K562 (cell line): ENCODE data around the gene CAMK1D. TPM values are rescaled to one million over a fixed set of nuclear protein-coding genes. Genes with fewer than 3 reads are reported as not detected.

Source experiments
- ATAC-seq: fragments of 200-7000 bp; cut with Tn5 transposase; 3 replicates; pipeline ENCODE4 v1.9.1; 2020; ENCODE audit warnings: moderate library complexity
- BruUV-seq: library from RNA; stranded (reverse); fragments of 400-500 nt; replicated peaks from 2 replicates; lab custom pipeline; 2021; lab: Mats Ljungman, UMichigan
- CTCF ChIA-PET: fragments of 300-600 bp; formaldehyde crosslinking; extraction: SDS; loops from one replicate; lab custom pipeline; 2021; ENCODE audit warnings: low intra/inter-chr PET ratio; lab: Yijun Ruan, JAX
- POLR2A ChIA-PET: fragments of 300-600, 350-650 bp; sonication (Branson Sonifier 250); formaldehyde crosslinking; extraction: SDS; loops from one replicate; lab custom pipeline; 2021; ENCODE audit warnings: antibody characterized with exemption, inconsistent platforms; lab: Yijun Ruan, JAX
- DNase-seq, 4 experiments: peaks; one replicate each; pipeline versions ENCODE4 v3.0.0 to v3.0.0-alpha.2; 2011 to 2018; ENCODE audit warnings: low spot score in 3 of 4, mixed read lengths in 3 of 4; ENCODE audit errors: extremely low read depth in 1 of 4
- FAIRE-seq: peaks from 2 replicates; lab custom pipeline; 2011; peaks lifted over from hg19 to GRCh38; lab: Jason Lieb, UNC
- H2AFZ ChIP-seq: 2 replicates; pipeline ENCODE4 v1.6.0; 2011; ENCODE audit warnings: low read depth, low read length, control low read depth, inconsistent platforms
- H3K27ac ChIP-seq: fragments of 200-600 bp; 3 replicates; pipeline ENCODE4 v1.8.0; 2011; ENCODE audit warnings: low read depth, mild to moderate bottlenecking, control low read depth, inconsistent platforms, low read length, moderate library complexity, mixed read lengths; ENCODE audit errors: extremely low read depth
- H3K27me3 ChIP-seq, 2 experiments: fragments of 300-600 bp in 1 of 2; 2 replicates in 1 of 2; 3 replicates in 1 of 2; pipeline versions ENCODE4 v1.6.0 to v1.8.0; 2011; ENCODE audit warnings: inconsistent platforms in 2 of 2, low read length in 2 of 2, mild to moderate bottlenecking in 1 of 2, mixed read lengths in 1 of 2, moderate library complexity in 1 of 2; ENCODE audit not compliant: control insufficient read depth in 2 of 2, insufficient read depth in 2 of 2
- H3K36me3 ChIP-seq: fragments of 300-600 bp; 3 replicates; pipeline ENCODE4 v1.8.0; 2011; ENCODE audit warnings: mild to moderate bottlenecking, low read length, inconsistent platforms; ENCODE audit not compliant: control insufficient read depth, insufficient read depth
- H3K4me1 ChIP-seq, 2 experiments: fragments of 200-600 bp in 1 of 2; replicated peaks in 1 of 2; 2 replicates in 1 of 2; 3 replicates in 1 of 2; pipeline versions ENCODE4 v1.5.1 to v1.8.0; 2011; ENCODE audit warnings: inconsistent platforms in 2 of 2, low read length in 2 of 2, mild to moderate bottlenecking in 1 of 2, mixed read lengths in 1 of 2, moderate library complexity in 1 of 2; ENCODE audit not compliant: control insufficient read depth in 2 of 2, insufficient read depth in 2 of 2
- H3K4me2 ChIP-seq: 2 replicates; pipeline ENCODE4 v1.6.1; 2011; ENCODE audit warnings: low read length, control low read depth, inconsistent platforms, mixed read lengths; ENCODE audit not compliant: insufficient read depth
- H3K4me3 ChIP-seq: fragments of 200-600 bp; sonication (generic), shearing (Covaris generic); 2 replicates; pipeline ENCODE4 v1.5.1; 2016; ENCODE audit warnings: control low read depth, inconsistent platforms
- H3K79me2 ChIP-seq: fragments of 200-600 bp; 3 replicates; pipeline ENCODE4 v1.8.0; 2011; ENCODE audit warnings: low read length, inconsistent platforms; ENCODE audit not compliant: control insufficient read depth, insufficient read depth
- H3K9ac ChIP-seq, 2 experiments: 2 replicates each; pipeline versions ENCODE4 v1.6.0 to v1.6.1; 2011; ENCODE audit warnings: low read depth in 2 of 2, low read length in 2 of 2, control low read depth in 1 of 2, inconsistent platforms in 1 of 2, mild to moderate bottlenecking in 1 of 2, mixed read lengths in 1 of 2; ENCODE audit not compliant: insufficient read depth in 1 of 2
- H3K9me1 ChIP-seq: one replicate; pipeline ENCODE4 v1.6.0; 2011; ENCODE audit warnings: inconsistent platforms, mild to moderate bottlenecking, low read length, moderate library complexity; ENCODE audit not compliant: control insufficient read depth, insufficient read depth
- H3K9me3 ChIP-seq: replicated peaks from 2 replicates; pipeline ENCODE4 v1.5.1; 2011; ENCODE audit warnings: low read depth, low read length, inconsistent platforms; ENCODE audit not compliant: control insufficient read depth, insufficient read depth
- H4K20me1 ChIP-seq: replicated peaks from 2 replicates; pipeline ENCODE4 v1.6.1; 2011; ENCODE audit warnings: low read length, inconsistent platforms, mixed read lengths; ENCODE audit not compliant: control insufficient read depth, insufficient read depth
- CREB5 ChIP-seq: fragments of 250-450 bp; sonication (Bioruptor Pico); IDR thresholded peaks from 2 replicates; pipeline ENCODE4 v1.5.0; 2020; ENCODE audit warnings: mild to moderate bottlenecking
- DACH1 ChIP-seq: fragments of 450-650 bp; IDR thresholded peaks from 2 replicates; pipeline ENCODE4 v1.6.1; 2018; ENCODE audit not compliant: partially characterized antibody
- MAFK ChIP-seq: IDR thresholded peaks from 2 replicates; pipeline ENCODE4 v1.6.1; 2011; ENCODE audit warnings: low read length, improper control_type of control experiment
- MEF2D ChIP-seq: conservative IDR thresholded peaks from 2 replicates; pipeline ENCODE4 v1.6.1; 2016; ENCODE audit warnings: low read depth, missing genetic modification characterization, missing compliant biosample characterization
- NCOR1 ChIP-seq: fragments of 450-650 bp; IDR thresholded peaks from 2 replicates; pipeline ENCODE4 v1.6.1; 2016; ENCODE audit warnings: mild to moderate bottlenecking, moderate library complexity
- SMAD2 ChIP-seq: fragments of 150-350 bp; IDR thresholded peaks from 2 replicates; pipeline ENCODE4 v1.6.1; 2014; ENCODE audit warnings: low read depth, mild to moderate bottlenecking, low read length
- SMAD4 ChIP-seq: fragments of 250-450 bp; sonication (Bioruptor Pico); conservative IDR thresholded peaks from 2 replicates; pipeline ENCODE4 v1.8.0; 2021; ENCODE audit warnings: inconsistent platforms, mild to moderate bottlenecking, moderate library complexity
- ZNF79 ChIP-seq: fragments of 250-450 bp; sonication (Bioruptor Pico); IDR thresholded peaks from 2 replicates; pipeline ENCODE4 v1.4.0; 2020; ENCODE audit warnings: low read depth, mild to moderate bottlenecking, moderate library complexity
- WGBS: fragments of 100-300 bp; shearing (Covaris generic); methylation state at CpG from one replicate; pipeline ENCODE4 v1.1.6; 2016; ENCODE audit warnings: low coverage, mixed read lengths; ENCODE audit not compliant: insufficient coverage; ENCODE audit errors: missing lambda C conversion rate; 5-methylcytosine and 5-hydroxymethylcytosine counted together
- in situ Hi-C: fragments of 300-500 bp; cut with MboI; formaldehyde crosslinking; loops from 4 replicates; pipeline ENCODE4 v1.15.0; 2018; ENCODE audit warnings: inconsistent platforms, mixed read lengths
- intact Hi-C: fragments of 100-400 bp; cut with micrococcal nuclease; formaldehyde crosslinking; loops from 2 replicates; pipeline ENCODE4 v1.14.2; 2022
- polyA plus RNA-seq, 8 experiments: library from polyadenylated mRNA; depleted of rRNA in 4 of 8; stranded (reverse) in 5 of 8; unstranded in 3 of 8; fragments of >200 nt; fragmentation: Nextera tagmentation in 2 of 8; fragmentation: Illumina TruSeq in 1 of 8; extraction: Ambion mirVana in 2 of 8; extraction: Trizol in 1 of 8; gene quantifications; 2 replicates each; pipeline versions ENCODE4 v1.2.1 to v1.2.3, GENCODE V29; 2011 to 2014; ENCODE audit warnings: inconsistent platforms in 1 of 8, missing spikeins in 1 of 8
- total RNA-seq, 7 experiments: library from RNA; depleted of rRNA in 6 of 7; stranded (reverse); fragments of >200 nt in 6 of 7; fragmentation: Illumina TruSeq in 2 of 7; extraction: Trizol in 2 of 7; gene quantifications; 2 replicates each; pipeline versions ENCODE4 v1.2.1 to v1.2.3, GENCODE V29; 2011 to 2021; ENCODE audit warnings: low replicate concordance in 1 of 7

Gene CAMK1D
- total and polyA plus RNA-seq, 9 of the 15 experiments (the other 6 are each of a cell fraction or from before 2014, with no cell fraction given) = 0.12 to 0.24 (median 0.20) TPM; not detected in 5

GRCh38 chr10:12795315-12796110, 446.2 kb downstream of the CAMK1D start:
- no peak overlapping the region for H3K4me2 ChIP-seq
- WGBS = 0% methylated on average over 20 of the region's 20 CpGs
- no peaks in the 10 kb centered on the region for H3K36me3 ChIP-seq
- H3K9me3 ChIP-seq = no peaks in the 10 kb centered on the region
- peaks cover 0 to 23% of the 10 kb centered on the region in 2 experiments; a peak in 2 of 5 replicates for H3K27me3 ChIP-seq
- no peaks in the 10 kb centered on the region; the same call in 1 of the 2 replicates for H4K20me1 ChIP-seq
- H3K79me2 ChIP-seq = no peaks in the 10 kb centered on the region
- intact Hi-C loops (no loop called here), in situ Hi-C loops (no loop called here)
- H3K27ac ChIP-seq = no peak overlapping the region
- ATAC-seq (no peak), FAIRE-seq (no peak), DNase-seq (no peak)
- TF ChIP-seq CREB5 (CRISPR knock-in tag) (no peak), DACH1 (no peak), MAFK (no peak), MEF2D (tag) (no peak), SMAD4 (no peak), NCOR1 (no peak), ZNF79 (CRISPR knock-in tag) (no peak), SMAD2 (no peak)
- H3K9ac ChIP-seq = no peak overlapping the region
- H3K9me1 ChIP-seq = peaks cover 2% of the 10 kb centered on the region
- H3K4me1 ChIP-seq = no peaks in the 10 kb centered on the region
- H3K4me3 ChIP-seq = no peak overlapping the region
- ChIA-PET POLR2A (interaction anchor here (0.6 kb wide), 1 partner anchor 166 kb away, joined by 3 read pairs; no protein-coding TSS in a partner anchor), CTCF (no interaction called here)
- no TSS peak for BruUV-seq
- no peak overlapping the region for H2AFZ ChIP-seq
